Measurements from ENCODE around the gene RARS1.

DNA sequence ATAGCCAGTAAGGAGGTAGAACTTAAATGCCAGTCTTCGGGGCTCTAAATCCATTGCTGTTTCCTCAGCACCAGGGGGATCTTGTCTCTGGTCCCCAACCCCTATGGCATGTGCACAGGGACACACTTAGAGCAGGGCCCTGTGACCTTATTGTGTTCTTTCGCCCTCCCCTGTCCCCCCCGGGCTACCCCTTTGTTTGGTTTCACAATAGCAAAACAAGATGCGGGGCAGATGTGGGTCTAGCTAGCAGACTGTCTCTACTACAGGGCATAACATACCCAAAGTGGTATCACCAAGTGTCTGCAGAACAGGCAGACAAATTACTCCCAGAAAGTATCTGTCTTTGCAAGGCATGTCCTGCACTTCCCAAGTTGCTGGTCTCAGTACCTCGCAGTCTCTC is 44.9 kb downstream of the RARS1 start:
- TF ChIP-seq, protein P1, sequence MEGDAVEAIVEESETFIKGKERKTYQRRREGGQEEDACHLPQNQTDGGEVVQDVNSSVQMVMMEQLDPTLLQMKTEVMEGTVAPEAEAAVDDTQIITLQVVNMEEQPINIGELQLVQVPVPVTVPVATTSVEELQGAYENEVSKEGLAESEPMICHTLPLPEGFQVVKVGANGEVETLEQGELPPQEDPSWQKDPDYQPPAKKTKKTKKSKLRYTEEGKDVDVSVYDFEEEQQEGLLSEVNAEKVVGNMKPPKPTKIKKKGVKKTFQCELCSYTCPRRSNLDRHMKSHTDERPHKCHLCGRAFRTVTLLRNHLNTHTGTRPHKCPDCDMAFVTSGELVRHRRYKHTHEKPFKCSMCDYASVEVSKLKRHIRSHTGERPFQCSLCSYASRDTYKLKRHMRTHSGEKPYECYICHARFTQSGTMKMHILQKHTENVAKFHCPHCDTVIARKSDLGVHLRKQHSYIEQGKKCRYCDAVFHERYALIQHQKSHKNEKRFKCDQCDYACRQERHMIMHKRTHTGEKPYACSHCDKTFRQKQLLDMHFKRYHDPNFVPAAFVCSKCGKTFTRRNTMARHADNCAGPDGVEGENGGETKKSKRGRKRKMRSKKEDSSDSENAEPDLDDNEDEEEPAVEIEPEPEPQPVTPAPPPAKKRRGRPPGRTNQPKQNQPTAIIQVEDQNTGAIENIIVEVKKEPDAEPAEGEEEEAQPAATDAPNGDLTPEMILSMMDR (IDR thresholded peaks at IDR 0.05): no peak
- no peak for TF ChIP-seq POLR2A (IDR thresholded peaks at IDR 0.05)
